Measurements from ENCODE around the gene ADAT1. TPM values are rescaled to one million over a fixed set of nuclear protein-coding genes. Genes with fewer than 3 reads are reported as not detected.

ADAT1 gene
- total RNA-seq, 1 donor from 2014 or later: 71.4 TPM

- TF ChIP-seq CTCF (conservative IDR thresholded peaks at IDR 0.05; ENCODE audit: low read depth, low read length): no peak
- no peak for DNase-seq (ENCODE audit: low read depth)
- no peak overlapping the region for H3K4me3 ChIP-seq (ENCODE audit: low read depth, low read length)
These were observed 9.8 kb upstream of the ADAT1 start for GRCh38 chr16:75632857-75633256.

GRCh38 chr16:75630052-75630451 is 7.0 kb upstream of the ADAT1 start:
- no peak for TF ChIP-seq CTCF (conservative IDR thresholded peaks at IDR 0.05; ENCODE audit: low read depth, low read length)
- no peak for DNase-seq (ENCODE audit: low read depth)
- H3K4me3 ChIP-seq (ENCODE audit: low read depth, low read length): no peak overlapping the region

GRCh38 chr16:75629132-75629531 is 6.1 kb upstream of the ADAT1 start:
- no peak for TF ChIP-seq CTCF (conservative IDR thresholded peaks at IDR 0.05; ENCODE audit: low read depth, low read length)
- DNase-seq (ENCODE audit: low read depth): no peak

GRCh38 chr16:75628351-75628750 is 5.3 kb upstream of the ADAT1 start:
- no peak for TF ChIP-seq CTCF (conservative IDR thresholded peaks at IDR 0.05; ENCODE audit: low read depth, low read length)
- no peak overlapping the region for H3K4me3 ChIP-seq (ENCODE audit: low read depth, low read length)
- no peak for DNase-seq (ENCODE audit: low read depth)

More at GRCh38 chr16:75629132-75629531, 6.1 kb upstream of the ADAT1 start:
- H3K4me3 ChIP-seq (ENCODE audit: low read depth, low read length): no peak overlapping the region

GRCh38 chr16:75627851-75628250 is 4.8 kb upstream of the ADAT1 start:
- DNase-seq (ENCODE audit: low read depth): no peak
- no peak overlapping the region for H3K4me3 ChIP-seq (ENCODE audit: low read depth, low read length)
- no peak for TF ChIP-seq CTCF (conservative IDR thresholded peaks at IDR 0.05; ENCODE audit: low read depth, low read length)

GRCh38 chr16:75626806-75627205 is 3.7 kb upstream of the ADAT1 start:
- no peak for TF ChIP-seq CTCF (conservative IDR thresholded peaks at IDR 0.05; ENCODE audit: low read depth, low read length)
- no peak overlapping the region for H3K4me3 ChIP-seq (ENCODE audit: low read depth, low read length)
- no peak for DNase-seq (ENCODE audit: low read depth)

- no peak for DNase-seq (ENCODE audit: low read depth)
- no peak for TF ChIP-seq CTCF (conservative IDR thresholded peaks at IDR 0.05; ENCODE audit: low read depth, low read length)
- H3K4me3 ChIP-seq (ENCODE audit: low read depth, low read length): no peak overlapping the region
These were observed 1.8 kb upstream of the ADAT1 start for GRCh38 chr16:75624921-75625334.
